ENCODE data around the gene CCNQ. TPM values are rescaled to one million over a fixed set of nuclear protein-coding genes. Genes with fewer than 3 reads are reported as not detected.

The CCNQ gene
- polyA plus RNA-seq, 1 donor (not counting 4 experiments of a cell fraction or from before 2014, with no cell fraction given), result 31.1 TPM

- no peak overlapping the region for H3K4me2 ChIP-seq (ENCODE audit: control insufficient read depth, extremely low read depth, insufficient read depth, low read depth, low read length)
- DNase-seq (ENCODE audit: low read depth, low spot score), result no peak
- H3K27ac ChIP-seq (ENCODE audit: control insufficient read depth, insufficient read depth, low read length), result no peak overlapping the region
- H3K4me3 ChIP-seq (ENCODE audit: control insufficient read depth in 2 of 3, extremely low read depth in 1 of 3, insufficient read depth in 2 of 3, low read depth in 1 of 3, low read length in 3 of 3), result no peak overlapping the region
- no peak for FAIRE-seq
- no peaks in the 10 kb centered on the region for H3K27me3 ChIP-seq (ENCODE audit: control insufficient read depth, extremely low read depth, insufficient read depth, low read length)
- TF ChIP-seq CTCF (optimal IDR thresholded peaks at IDR 0.05 in 1 of 3, IDR thresholded peaks at IDR 0.05 in 1 of 3, conservative IDR thresholded peaks at IDR 0.05 in 1 of 3; ENCODE audit: extremely low read depth in 1 of 3, insufficient read depth in 2 of 3, low read length in 3 of 3) (no peak), EZH2 (IDR thresholded peaks at IDR 0.05; ENCODE audit: low read length) (no peak)
- no peak overlapping the region for H2AFZ ChIP-seq (ENCODE audit: control insufficient read depth, low read length)
- H3K36me3 ChIP-seq (ENCODE audit: control insufficient read depth in 2 of 2, extremely low read depth in 1 of 2, insufficient read depth in 2 of 2, low read length in 2 of 2), result peaks cover 3 to 7% of the 10 kb centered on the region in 2 experiments
- H3K9ac ChIP-seq (ENCODE audit: control insufficient read depth, extremely low read depth, insufficient read depth, low read length), result no peak overlapping the region
- dilution Hi-C loops (cut with MboI; ENCODE audit: extremely low pct_ligation_motif_present, low sequenced_read_pairs), result no loop called here
- H3K9me3 ChIP-seq (ENCODE audit: control insufficient read depth, low read depth, low read length), result no peaks in the 10 kb centered on the region
- no peaks in the 10 kb centered on the region for H4K20me1 ChIP-seq (ENCODE audit: control insufficient read depth, extremely low read depth, insufficient read depth, low read length)
- H3K4me1 ChIP-seq (ENCODE audit: control insufficient read depth, extremely low read depth, insufficient read depth, low read length), result peaks cover 14% of the 10 kb centered on the region
- no peaks in the 10 kb centered on the region for H3K9me1 ChIP-seq (ENCODE audit: control insufficient read depth, extremely low read depth, insufficient read depth, low read length)
- peaks cover 19% of the 10 kb centered on the region for H3K79me2 ChIP-seq (ENCODE audit: control insufficient read depth, insufficient read depth, low read length)
Measured at GRCh38 chrX:153595387-153595786, 3.6 kb downstream of the CCNQ start.

- H2AFZ ChIP-seq (ENCODE audit: control insufficient read depth, low read length), result no peak overlapping the region
- peaks cover 5 to 7% of the 10 kb centered on the region in 2 experiments for H3K36me3 ChIP-seq (ENCODE audit: control insufficient read depth in 2 of 2, extremely low read depth in 1 of 2, insufficient read depth in 2 of 2, low read length in 2 of 2)
- H3K27ac ChIP-seq (ENCODE audit: control insufficient read depth, insufficient read depth, low read length), result no peak overlapping the region
- no peak overlapping the region for H3K4me3 ChIP-seq (ENCODE audit: control insufficient read depth in 2 of 3, extremely low read depth in 1 of 3, insufficient read depth in 2 of 3, low read depth in 1 of 3, low read length in 3 of 3)
- no peaks in the 10 kb centered on the region for H3K9me3 ChIP-seq (ENCODE audit: control insufficient read depth, low read depth, low read length)
- H3K4me2 ChIP-seq (ENCODE audit: control insufficient read depth, extremely low read depth, insufficient read depth, low read depth, low read length), result no peak overlapping the region
- H3K27me3 ChIP-seq (ENCODE audit: control insufficient read depth, extremely low read depth, insufficient read depth, low read length), result no peaks in the 10 kb centered on the region
- H3K9ac ChIP-seq (ENCODE audit: control insufficient read depth, extremely low read depth, insufficient read depth, low read length), result no peak overlapping the region
- no peak for TF ChIP-seq CTCF (optimal IDR thresholded peaks at IDR 0.05 in 1 of 3, IDR thresholded peaks at IDR 0.05 in 1 of 3, conservative IDR thresholded peaks at IDR 0.05 in 1 of 3; ENCODE audit: extremely low read depth in 1 of 3, insufficient read depth in 2 of 3, low read length in 3 of 3)
- TF ChIP-seq EZH2 (IDR thresholded peaks at IDR 0.05; ENCODE audit: low read length), result no peak
- DNase-seq (ENCODE audit: low read depth, low spot score), result no peak
- no peaks in the 10 kb centered on the region for H4K20me1 ChIP-seq (ENCODE audit: control insufficient read depth, extremely low read depth, insufficient read depth, low read length)
- H3K9me1 ChIP-seq (ENCODE audit: control insufficient read depth, extremely low read depth, insufficient read depth, low read length), result no peaks in the 10 kb centered on the region
- peaks cover 19% of the 10 kb centered on the region for H3K79me2 ChIP-seq (ENCODE audit: control insufficient read depth, insufficient read depth, low read length)
- H3K4me1 ChIP-seq (ENCODE audit: control insufficient read depth, extremely low read depth, insufficient read depth, low read length), result peaks cover 8% of the 10 kb centered on the region
- no peak for FAIRE-seq
- dilution Hi-C loops (cut with MboI; ENCODE audit: extremely low pct_ligation_motif_present, low sequenced_read_pairs), result no loop called here
Measured at GRCh38 chrX:153593811-153594500, 5.0 kb downstream of the CCNQ start.
